ENCODE results near the gene PADI1. TPM values are rescaled to one million over a fixed set of nuclear protein-coding genes. Genes with fewer than 3 reads are reported as not detected.

PADI1 gene
- total RNA-seq, 2 donors from 2014 or later, result not detected

DNA sequence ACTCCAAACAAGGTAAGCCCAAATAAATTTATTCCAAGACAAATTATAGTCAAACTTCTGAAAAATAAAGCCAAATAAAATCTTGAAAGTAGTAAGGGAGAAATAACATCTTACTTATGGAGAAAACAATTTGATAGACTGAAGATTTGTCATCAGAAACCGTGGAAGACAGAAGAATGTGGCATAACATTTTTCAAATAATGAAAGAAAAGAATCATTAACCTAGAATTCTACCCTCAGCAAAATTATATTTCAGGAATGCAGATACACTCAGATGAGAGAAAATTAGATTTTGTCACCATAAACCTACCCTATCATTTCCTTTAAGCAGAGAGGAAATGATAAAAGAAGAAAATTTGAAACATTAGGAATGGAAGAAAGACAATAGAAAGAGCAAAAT is 27.3 kb upstream of the PADI1 start:
- WGBS, 2 donors, result 25 to 38% methylated on average over 1 of the region's 1 CpG
- intact Hi-C loops (cut with DNase I), result no loop called here
- Histone ChIP-seq H3K27ac (no peak overlapping the region), H3K4me3 (no peak overlapping the region), H3K27me3 (no peaks in the 10 kb centered on the region), H3K4me1 (no peaks in the 10 kb centered on the region), H3K9me3 (no peaks in the 10 kb centered on the region), H3K36me3 (replicated peaks in 1 of 2; ENCODE audit: insufficient read depth in 1 of 2, low read depth in 2 of 2) (no peaks in the 10 kb centered on the region)
- no peak for TF ChIP-seq POLR2A (IDR thresholded peaks at IDR 0.05)
- TF ChIP-seq, protein P1, sequence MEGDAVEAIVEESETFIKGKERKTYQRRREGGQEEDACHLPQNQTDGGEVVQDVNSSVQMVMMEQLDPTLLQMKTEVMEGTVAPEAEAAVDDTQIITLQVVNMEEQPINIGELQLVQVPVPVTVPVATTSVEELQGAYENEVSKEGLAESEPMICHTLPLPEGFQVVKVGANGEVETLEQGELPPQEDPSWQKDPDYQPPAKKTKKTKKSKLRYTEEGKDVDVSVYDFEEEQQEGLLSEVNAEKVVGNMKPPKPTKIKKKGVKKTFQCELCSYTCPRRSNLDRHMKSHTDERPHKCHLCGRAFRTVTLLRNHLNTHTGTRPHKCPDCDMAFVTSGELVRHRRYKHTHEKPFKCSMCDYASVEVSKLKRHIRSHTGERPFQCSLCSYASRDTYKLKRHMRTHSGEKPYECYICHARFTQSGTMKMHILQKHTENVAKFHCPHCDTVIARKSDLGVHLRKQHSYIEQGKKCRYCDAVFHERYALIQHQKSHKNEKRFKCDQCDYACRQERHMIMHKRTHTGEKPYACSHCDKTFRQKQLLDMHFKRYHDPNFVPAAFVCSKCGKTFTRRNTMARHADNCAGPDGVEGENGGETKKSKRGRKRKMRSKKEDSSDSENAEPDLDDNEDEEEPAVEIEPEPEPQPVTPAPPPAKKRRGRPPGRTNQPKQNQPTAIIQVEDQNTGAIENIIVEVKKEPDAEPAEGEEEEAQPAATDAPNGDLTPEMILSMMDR (IDR thresholded peaks at IDR 0.05), result no peak
- ATAC-seq, result no peak
- DNase-seq, result no peak

DNA sequence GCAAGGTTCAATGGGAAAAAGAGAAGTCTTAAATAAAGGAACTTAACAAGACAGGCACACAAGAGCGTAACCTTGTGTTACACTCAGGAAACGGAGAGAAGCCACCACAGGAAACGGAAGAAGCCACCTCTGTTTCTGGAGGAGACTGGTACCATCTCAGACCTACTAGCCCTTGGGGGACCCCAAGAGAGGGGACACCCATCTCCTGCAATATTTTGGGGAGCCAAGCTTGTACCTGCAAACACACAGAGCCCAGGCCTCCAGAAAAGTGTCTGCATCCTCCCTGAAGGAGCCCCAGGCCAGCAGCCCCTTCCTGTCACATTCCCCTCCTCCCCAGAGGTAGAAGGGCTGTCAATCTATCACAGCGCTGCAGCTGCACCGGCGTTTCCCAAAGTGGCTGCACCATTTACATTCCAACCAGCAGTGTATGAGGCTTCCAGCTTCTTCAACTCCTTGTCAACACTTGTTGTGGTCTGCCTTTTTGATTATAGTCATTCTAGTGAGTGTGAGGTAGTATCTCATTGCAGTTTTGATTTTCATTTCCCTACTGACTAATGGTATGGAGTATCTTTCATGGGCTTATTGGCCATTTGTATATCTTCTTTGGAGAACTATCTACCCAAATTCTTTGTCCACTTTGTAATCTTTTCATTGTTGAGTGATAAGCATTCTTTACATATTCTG is 23.0 kb upstream of the PADI1 start:
- no peak for DNase-seq
- ATAC-seq, result no peak
- H3K27ac ChIP-seq, result no peak overlapping the region
- H3K36me3 ChIP-seq (replicated peaks in 1 of 2; ENCODE audit: insufficient read depth in 1 of 2, low read depth in 2 of 2), result no peaks in the 10 kb centered on the region
- WGBS, 2 donors, result 26 to 85% methylated on average over 3 to 6 of the region's 6 CpGs
- H3K4me3 ChIP-seq, result no peak overlapping the region
- H3K27me3 ChIP-seq, result no peaks in the 10 kb centered on the region
- no peaks in the 10 kb centered on the region for H3K4me1 ChIP-seq
- intact Hi-C loops (cut with DNase I), result no loop called here
- TF ChIP-seq, protein P1 (IDR thresholded peaks at IDR 0.05), result no peak
- TF ChIP-seq POLR2A (IDR thresholded peaks at IDR 0.05), result no peak
- no peaks in the 10 kb centered on the region for H3K9me3 ChIP-seq

DNA sequence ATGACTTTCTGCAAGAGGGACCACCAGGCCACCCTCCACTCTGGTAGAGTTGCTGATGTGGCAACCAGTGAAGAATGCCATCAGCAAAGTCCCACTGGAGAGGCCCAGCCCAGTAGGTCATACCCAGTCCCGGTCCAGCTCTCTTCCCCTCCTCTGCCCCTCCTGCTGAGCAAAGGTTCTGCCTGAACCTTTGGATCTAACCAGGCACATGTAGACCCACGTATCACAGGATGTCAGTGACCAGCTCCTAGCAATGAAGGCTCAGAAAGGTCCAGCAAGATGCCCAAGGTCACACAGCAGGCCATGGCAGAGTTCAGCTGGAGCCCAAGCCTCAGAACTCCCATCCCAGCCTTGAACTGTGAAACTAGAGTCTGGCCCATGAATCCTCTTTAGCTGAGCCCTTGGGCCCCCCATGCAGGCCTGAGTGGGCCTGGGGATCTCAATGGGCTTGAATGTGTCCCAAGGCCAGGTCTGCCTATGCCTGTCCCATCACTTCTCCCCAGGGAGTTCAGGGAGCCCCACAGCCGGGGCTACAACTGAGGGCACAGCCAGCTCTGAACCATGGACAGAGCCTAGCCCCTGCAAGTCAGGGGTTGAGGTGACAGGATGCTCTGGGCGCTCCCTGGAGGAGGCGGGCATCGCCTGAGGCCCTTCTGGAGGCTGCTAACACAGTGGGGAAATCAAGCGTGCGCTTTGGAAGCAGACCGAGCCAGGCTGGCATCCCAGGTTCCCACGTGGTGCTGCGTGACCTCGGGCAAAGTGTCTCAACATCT is 21.4 kb upstream of the PADI1 start:
- H3K4me1 ChIP-seq, result no peaks in the 10 kb centered on the region
- ATAC-seq, result no peak
- H3K4me3 ChIP-seq, result no peak overlapping the region
- H3K27ac ChIP-seq, result no peak overlapping the region
- no peak for DNase-seq
- H3K36me3 ChIP-seq (replicated peaks in 1 of 2; ENCODE audit: insufficient read depth in 1 of 2, low read depth in 2 of 2), result no peaks in the 10 kb centered on the region
- no peak for TF ChIP-seq POLR2A (IDR thresholded peaks at IDR 0.05)
- TF ChIP-seq, protein P1 (IDR thresholded peaks at IDR 0.05), result no peak
- 76 to 87% methylated on average over 5 to 12 of the region's 12 CpGs for WGBS, 2 donors
- intact Hi-C loops (cut with DNase I), result no loop called here
- H3K27me3 ChIP-seq, result no peaks in the 10 kb centered on the region
- H3K9me3 ChIP-seq, result no peaks in the 10 kb centered on the region

DNA sequence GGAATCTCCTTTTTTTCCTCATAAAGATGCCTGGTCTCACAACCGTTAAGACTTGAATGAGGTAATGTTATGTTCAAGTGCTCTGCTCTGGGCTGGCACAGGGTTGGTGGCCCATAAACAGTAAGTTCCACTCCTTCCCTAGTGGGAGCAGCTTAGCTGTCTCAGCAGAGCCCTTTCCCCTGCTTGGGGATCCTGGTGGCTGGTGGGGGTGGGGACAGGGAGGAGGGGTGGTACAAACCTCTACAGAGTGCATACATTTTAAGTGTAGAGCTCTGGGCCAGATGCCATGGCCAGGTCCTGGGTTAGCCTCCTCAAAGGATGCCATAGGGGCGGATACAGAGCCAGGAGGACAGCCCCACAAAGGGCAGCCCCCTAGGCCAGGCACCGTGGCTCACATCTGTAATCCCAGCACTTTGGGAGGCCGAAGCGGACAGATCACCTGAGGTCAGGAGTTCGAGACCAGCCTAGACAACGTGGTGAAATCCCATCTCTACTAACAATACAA is 20.7 kb upstream of the PADI1 start:
- 71 to 85% methylated on average over 7 of the region's 7 CpGs for WGBS, 2 donors
- Histone ChIP-seq H3K27ac (no peak overlapping the region), H3K4me3 (no peak overlapping the region), H3K36me3 (replicated peaks in 1 of 2; ENCODE audit: insufficient read depth in 1 of 2, low read depth in 2 of 2) (no peaks in the 10 kb centered on the region), H3K27me3 (no peaks in the 10 kb centered on the region), H3K9me3 (no peaks in the 10 kb centered on the region), H3K4me1 (no peaks in the 10 kb centered on the region)
- TF ChIP-seq, protein P1 (IDR thresholded peaks at IDR 0.05), result no peak
- no peak for TF ChIP-seq POLR2A (IDR thresholded peaks at IDR 0.05)
- ATAC-seq (no peak), DNase-seq (no peak)
- intact Hi-C loops (cut with DNase I), result no loop called here

Measured in body of pancreas (tissue), 4 donors.